Bronchial epithelial cell (primary cell): ENCODE measurements around the gene CADM2. TPM values are rescaled to one million over a fixed set of nuclear protein-coding genes. Genes with fewer than 3 reads are reported as not detected.

Experiments
- DNase-seq: peaks from one replicate; pipeline ENCODE4 v3.0.0-alpha.2; 2010; ENCODE audit warnings: low read depth
- FAIRE-seq: peaks from 2 replicates; lab custom pipeline; 2011; peaks lifted over from hg19 to GRCh38; lab: Jason Lieb, UNC
- H3K27me3 ChIP-seq: 2 replicates; pipeline ENCODE4 v1.5.1; 2011; ENCODE audit warnings: low read length; ENCODE audit not compliant: control insufficient read depth, insufficient read depth
- H3K36me3 ChIP-seq: 2 replicates; pipeline ENCODE4 v1.5.1; 2011; ENCODE audit warnings: low read length; ENCODE audit not compliant: control insufficient read depth, insufficient read depth
- H3K4me3 ChIP-seq: 2 replicates; pipeline ENCODE4 v1.5.1; 2011; ENCODE audit warnings: mild to moderate bottlenecking, low read depth, low read length, control low read depth
- total RNA-seq: library from RNA; depleted of rRNA; stranded (reverse); fragments of >200 nt; gene quantifications from 2 replicates; pipeline ENCODE4 v1.2.1, GENCODE V29; 2014
- TF ChIP-seq, protein P1 (sequence below): IDR thresholded peaks from 2 replicates; pipeline ENCODE4 v1.5.1; 2011; ENCODE audit warnings: mild to moderate bottlenecking, moderate library complexity, low read length, control low read depth, inconsistent platforms; ENCODE audit not compliant: insufficient read depth, severe bottlenecking

CADM2 gene
- total RNA-seq, 1 donor from 2014 or later, result under 0.01 TPM

DNA sequence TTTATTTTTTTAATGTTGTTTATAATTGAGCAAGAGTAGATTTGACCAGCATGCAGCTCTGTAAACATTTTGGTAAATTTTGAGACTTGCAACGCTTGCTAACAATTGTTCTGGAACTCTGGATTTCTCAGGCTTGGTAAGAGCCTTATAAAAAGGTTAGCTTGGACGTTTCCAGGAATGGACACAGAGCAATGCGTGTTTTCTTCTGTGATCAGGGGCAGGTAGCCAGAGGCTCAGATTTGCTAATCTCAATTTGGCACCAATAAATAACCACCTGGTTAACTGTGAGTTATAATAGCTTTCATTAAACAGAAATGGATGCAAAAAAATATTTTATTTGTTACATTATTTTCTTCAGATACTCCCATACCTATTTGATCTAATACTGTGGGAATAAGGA is 39.8 kb downstream of the CADM2 start:
- FAIRE-seq (no peak), DNase-seq (no peak)
- Histone ChIP-seq H3K4me3 (no peak overlapping the region), H3K27me3 (no peaks in the 10 kb centered on the region), H3K36me3 (no peaks in the 10 kb centered on the region)
- TF ChIP-seq, protein P1, sequence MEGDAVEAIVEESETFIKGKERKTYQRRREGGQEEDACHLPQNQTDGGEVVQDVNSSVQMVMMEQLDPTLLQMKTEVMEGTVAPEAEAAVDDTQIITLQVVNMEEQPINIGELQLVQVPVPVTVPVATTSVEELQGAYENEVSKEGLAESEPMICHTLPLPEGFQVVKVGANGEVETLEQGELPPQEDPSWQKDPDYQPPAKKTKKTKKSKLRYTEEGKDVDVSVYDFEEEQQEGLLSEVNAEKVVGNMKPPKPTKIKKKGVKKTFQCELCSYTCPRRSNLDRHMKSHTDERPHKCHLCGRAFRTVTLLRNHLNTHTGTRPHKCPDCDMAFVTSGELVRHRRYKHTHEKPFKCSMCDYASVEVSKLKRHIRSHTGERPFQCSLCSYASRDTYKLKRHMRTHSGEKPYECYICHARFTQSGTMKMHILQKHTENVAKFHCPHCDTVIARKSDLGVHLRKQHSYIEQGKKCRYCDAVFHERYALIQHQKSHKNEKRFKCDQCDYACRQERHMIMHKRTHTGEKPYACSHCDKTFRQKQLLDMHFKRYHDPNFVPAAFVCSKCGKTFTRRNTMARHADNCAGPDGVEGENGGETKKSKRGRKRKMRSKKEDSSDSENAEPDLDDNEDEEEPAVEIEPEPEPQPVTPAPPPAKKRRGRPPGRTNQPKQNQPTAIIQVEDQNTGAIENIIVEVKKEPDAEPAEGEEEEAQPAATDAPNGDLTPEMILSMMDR, result no peak

DNA sequence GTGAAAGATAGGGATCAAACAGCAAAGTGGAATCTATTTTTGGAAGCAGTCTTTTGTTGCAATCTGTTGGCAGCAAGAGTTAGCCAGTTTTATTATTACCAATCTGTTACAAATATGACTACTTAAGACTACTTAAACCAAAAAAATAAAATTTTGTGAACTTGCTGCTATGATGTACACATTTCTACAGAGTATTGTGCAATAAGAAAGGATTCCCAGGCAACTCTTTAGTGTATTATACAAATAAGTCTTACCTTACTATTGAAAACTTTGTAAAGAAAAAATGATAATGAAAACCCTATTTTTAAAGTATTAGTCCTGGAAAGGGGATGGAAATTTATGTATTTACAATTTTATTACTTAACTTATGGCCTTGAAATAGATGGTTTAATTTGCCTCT is 44.7 kb downstream of the CADM2 start:
- no peaks in the 10 kb centered on the region for H3K27me3 ChIP-seq
- TF ChIP-seq, protein P1, result no peak
- FAIRE-seq (no peak), DNase-seq (no peak)
- H3K4me3 ChIP-seq, result no peak overlapping the region
- no peaks in the 10 kb centered on the region for H3K36me3 ChIP-seq

DNA sequence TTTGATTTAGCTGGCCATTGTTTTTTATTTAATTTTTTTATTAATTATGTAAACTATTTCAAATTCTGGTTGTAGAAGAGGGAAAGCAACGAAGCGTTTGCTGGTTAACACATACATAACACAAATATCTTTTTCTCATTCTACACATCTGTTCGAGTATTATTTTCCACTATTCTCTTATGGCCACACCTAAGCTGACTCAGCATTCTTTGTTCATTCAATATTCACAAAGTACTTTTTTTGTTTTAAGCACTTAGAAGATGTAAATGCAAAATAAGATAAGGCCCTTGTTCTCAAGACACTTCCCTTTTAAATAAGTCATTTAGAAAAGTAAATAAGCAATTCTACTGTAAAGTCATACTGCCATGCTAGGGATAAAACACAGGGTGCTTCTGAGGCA is 45.4 kb downstream of the CADM2 start:
- Histone ChIP-seq H3K36me3 (no peaks in the 10 kb centered on the region), H3K27me3 (no peaks in the 10 kb centered on the region), H3K4me3 (no peak overlapping the region)
- TF ChIP-seq, protein P1, result no peak
- FAIRE-seq, result no peak
- DNase-seq, result no peak

DNA sequence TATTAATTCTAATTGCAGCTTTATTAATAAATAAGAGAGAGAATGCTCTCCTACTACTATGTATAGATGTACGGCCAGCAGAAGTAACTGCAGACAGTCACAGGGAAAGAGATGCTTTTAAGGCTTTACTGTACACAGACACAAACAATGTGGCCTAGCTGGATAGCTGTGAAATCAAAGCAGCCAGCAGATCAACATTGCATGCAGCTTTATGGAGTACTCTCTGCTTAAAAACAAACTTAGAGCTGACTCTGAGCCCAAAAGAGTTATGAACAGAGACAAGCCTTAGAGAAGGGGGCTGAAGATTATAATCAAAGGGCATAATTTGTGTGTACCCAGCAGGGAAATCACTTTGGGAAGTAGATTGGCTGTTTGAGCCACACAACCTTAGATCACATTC is 47.2 kb downstream of the CADM2 start:
- Histone ChIP-seq H3K36me3 (no peaks in the 10 kb centered on the region), H3K4me3 (no peak overlapping the region), H3K27me3 (no peaks in the 10 kb centered on the region)
- DNase-seq (no peak), FAIRE-seq (no peak)
- TF ChIP-seq, protein P1, result no peak

DNA sequence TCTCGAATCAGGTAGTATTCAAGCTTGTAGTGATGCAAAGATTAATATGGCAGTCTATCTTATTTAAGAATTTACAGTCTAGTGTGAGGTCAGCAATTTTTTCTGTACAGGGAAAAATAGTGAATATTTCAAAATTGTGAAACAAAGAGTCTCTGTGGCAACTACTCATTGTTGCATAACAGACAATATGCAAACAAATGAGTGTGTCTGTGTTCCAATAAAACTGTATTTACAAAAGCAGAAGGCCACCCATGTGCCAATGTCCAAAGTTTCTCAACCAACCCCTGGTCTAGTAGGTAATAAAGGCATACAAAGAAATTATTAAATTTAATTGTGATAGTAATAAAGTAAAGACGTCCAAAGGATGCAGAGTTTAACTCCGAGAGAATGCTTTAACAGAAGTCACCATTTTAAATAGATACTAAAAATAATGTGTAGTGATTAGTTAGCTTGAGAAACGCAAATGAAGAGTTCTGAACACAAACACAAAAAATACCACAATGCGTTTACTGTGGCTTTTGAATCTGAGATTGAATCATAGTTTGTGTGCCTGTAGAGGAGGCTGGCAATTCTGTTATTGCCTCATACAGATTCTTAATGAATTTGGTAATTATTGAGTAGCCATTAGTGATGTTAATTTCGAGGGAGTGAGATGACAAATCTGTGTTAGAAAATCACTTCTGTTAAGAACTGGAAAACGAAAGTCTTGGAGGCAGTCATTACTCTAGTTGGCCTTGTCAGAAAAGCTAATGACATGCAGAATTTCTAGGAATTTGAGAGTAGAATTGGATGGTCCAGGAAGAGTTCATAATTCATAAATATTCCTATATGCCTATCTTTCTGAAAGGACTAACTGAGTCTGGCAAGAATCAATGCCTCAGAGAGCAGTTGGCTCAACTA is 48.7 kb downstream of the CADM2 start:
- DNase-seq (peak; percentile 31), FAIRE-seq (no peak)
- no peaks in the 10 kb centered on the region for H3K36me3 ChIP-seq
- no peaks in the 10 kb centered on the region for H3K27me3 ChIP-seq
- no peak overlapping the region for H3K4me3 ChIP-seq
- TF ChIP-seq, protein P1, result no peak

DNA sequence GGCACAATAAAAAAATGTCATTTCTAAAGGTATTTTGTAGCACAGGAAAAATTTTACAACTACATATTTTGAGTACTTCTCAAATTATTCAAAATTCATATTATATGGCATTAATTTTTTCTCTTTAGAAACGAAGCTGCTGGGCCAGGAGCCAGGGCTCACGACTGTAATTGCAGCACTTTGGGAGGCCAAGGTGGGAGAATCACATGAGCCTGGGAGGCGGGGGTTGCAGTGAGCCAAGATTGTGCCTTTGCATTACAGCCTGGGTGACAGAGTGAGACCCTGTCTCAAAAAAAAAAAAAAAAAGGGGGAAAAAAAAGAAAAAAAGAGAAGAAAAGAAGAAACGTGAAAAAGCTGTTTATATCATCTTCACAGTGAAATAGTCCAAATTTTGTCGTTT is 62.0 kb downstream of the CADM2 start:
- Histone ChIP-seq H3K27me3 (no peaks in the 10 kb centered on the region), H3K36me3 (no peaks in the 10 kb centered on the region), H3K4me3 (no peak overlapping the region)
- DNase-seq, result no peak
- FAIRE-seq, result no peak
- TF ChIP-seq, protein P1, result no peak
